ENCODE measurements around the gene MCM3AP.
"Not testable (repeated sequence)": the region's sequence is repeated elsewhere in the genome, so short reads cannot be mapped to it uniquely, and the experiment has no call there.

The MCM3AP gene

DNA sequence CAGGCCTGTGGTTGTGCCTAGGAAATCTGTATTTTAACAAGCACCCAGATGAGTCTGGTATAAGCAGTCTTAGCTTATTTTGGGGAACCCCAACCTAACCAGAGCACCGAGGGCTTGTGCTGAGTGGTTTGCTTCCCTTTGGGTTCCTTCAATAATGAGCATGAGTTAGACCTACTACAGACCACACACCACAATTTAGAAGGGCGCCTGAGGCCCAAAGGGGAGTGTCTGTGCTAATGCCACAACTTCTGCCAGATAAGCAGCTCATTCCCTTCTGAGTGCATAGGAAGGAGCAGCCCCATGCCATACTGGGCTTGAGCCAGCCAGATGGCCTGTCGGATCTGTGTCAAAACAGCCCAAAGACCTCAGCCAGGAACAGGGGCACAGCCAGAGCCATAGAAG is 41.5 kb downstream of the MCM3AP start:
- DNase-seq (ENCODE audit: low spot score) = no peak

DNA sequence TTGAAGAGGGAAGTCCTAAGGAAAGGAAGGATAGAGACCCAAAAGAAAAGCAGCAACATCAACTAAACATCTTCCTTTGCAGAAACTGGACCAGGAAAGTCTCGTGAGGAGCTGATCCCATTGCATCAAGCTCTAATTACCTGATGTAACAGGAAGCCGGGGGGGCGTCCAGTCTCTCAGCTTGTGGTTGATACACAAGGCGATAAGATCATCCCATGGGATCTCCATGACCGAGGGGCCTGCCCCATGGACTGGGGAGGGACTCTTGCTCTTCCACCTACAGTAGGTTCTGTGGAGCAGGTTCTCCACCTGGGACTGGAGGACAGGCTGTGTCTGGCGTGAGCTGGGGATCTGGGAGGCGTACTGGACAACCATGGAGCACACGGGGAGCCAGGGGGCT is 42.1 kb downstream of the MCM3AP start:
- DNase-seq (ENCODE audit: low spot score) = no peak

DNA sequence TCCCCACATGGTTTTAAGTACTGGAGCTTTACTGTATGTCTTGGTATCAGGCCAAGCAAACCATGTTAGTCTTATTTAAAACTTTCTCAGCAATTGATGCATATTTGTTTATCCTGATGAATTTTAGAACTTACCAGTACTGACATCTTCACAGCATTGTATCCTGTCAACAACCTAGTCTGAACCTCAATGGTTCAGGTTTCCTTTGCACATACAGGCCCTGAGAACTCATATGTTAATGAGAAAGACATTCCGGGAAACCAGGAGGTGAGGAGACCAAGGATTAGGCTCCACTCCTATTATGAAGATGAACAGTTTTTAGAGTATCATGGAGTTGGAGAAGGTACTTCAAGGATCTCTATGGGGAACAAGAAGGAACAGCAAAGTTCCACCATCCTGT is 43.8 kb downstream of the MCM3AP start:
- DNase-seq (ENCODE audit: low spot score) = not testable (repeated sequence)

DNA sequence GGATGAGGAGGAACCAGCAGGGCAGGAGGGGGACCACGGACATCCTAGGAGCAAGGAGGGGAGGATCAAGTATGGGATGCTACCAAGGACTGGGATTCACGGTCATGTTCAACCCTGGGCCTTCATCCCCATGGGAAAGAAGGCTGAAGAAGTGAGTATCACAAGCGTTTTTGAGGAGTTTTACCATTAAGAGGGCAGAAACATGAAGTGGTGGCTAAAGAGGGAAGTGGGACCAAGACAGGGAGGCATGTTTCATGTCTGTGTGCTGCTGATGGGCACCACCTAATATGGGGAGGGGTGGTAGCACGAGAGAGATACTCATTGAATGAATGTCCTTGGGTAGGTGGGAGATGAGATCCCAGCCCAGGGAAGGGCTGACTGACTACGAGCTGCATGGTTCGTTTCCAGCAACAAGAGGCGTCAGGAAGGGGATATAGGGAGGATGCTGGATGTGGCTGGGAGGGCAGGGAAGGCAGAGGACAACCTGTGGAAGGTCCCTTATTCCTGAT is 45.5 kb downstream of the MCM3AP start:
- DNase-seq (ENCODE audit: low spot score) = no peak

DNA sequence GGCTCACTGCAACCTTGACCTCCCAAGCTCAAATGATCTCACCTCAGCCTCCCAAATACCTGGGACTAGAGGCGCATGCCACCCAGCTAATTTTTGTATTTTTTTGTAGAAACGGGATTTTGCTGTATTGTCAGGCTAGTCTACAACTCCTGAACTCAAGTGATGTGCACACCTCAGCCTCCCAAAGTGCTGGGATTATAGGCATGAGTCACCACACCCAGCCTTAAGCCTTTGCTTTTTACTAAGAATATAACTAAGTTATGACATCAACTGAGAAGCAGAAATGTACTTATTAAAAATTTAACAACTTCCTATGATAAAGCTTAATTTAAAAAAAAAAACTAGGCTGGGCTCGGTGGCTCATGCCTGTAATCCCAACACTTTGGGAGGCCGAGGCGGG is 47.9 kb downstream of the MCM3AP start:
- no peak for DNase-seq (ENCODE audit: low spot score)

DNA sequence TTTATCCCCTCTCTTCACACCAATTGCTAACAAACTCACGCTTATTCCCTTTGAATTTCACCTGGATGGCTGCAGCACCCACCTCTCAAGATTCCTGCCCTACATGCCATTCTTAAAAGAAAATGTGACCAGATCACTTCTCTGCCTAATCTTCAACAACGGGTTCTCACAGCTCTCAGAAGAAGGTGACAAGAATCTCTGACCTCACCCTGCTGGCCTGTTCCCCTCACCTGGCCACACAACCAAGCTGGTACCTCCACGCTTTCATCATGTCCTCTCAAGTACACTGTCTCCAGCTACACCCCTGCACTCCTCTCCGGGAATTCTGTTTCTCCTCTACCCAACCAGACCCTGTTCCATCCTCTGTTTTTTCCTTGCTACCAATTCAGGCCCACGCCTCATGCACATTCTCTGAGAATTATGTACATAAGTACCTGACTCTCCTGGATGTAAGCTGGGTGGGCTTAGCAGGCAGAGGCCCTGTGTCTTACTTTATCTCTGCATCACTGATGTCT is 50.9 kb downstream of the MCM3AP start:
- no peak for DNase-seq (ENCODE audit: low spot score)

DNA sequence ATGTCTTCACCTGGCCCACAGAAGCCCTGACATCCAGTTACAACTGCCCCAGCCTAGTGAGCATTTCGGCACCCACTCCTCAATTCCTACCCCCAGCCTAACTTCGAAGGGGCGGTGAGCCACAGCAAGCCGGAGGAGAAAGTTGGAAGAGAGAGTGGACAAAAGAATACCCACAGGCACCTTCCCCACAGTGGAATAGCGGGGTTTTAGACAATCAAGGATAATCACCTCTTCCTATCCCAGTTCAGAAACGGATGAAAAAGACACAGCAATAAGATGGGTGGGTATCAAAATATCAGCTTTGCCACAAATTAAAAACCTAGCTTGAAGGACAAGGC is 55.5 kb downstream of the MCM3AP start:
- no peak for DNase-seq (ENCODE audit: low spot score)

DNA sequence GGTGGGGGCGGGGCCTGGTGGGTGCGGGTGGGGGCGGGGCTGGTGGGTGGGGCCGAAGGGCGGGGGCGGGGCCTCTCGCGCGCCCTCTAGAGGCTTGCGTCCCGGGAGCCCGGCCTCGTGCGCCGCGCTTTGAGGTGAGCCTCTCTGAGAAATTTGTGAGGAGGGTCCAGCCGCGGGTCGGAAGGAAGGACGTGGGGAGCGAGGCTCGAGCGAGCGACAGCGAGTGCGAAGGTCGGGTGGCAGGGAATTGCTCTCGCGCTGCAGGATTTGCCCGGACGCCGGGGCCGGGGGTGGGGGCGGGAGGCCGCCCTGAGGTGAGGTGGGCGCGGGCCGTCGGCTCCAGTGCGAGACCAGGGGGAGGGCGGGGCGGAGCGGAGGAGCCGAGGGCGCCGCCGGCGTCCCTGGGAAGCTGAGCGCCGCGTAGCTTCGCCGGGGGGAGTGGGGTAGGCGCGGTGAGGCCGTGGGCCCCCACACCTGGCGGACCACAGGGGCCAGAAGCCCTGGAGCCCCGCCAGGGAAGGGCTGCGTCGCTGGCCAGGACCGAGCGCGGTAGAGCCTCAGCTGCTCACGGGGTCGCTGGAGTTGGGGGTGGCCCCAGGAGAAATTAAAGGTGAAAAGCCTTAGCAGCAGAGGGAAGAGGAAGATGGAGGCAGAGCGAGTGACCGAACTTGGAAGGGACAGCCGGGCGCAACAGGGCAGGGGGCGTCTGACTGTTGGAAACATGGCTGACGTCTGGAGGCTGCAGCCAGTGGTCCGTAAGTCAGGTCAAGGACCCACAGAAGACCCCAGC is 56.1 kb downstream of the MCM3AP start:
- DNase-seq (ENCODE audit: low spot score) = no peak

DNA sequence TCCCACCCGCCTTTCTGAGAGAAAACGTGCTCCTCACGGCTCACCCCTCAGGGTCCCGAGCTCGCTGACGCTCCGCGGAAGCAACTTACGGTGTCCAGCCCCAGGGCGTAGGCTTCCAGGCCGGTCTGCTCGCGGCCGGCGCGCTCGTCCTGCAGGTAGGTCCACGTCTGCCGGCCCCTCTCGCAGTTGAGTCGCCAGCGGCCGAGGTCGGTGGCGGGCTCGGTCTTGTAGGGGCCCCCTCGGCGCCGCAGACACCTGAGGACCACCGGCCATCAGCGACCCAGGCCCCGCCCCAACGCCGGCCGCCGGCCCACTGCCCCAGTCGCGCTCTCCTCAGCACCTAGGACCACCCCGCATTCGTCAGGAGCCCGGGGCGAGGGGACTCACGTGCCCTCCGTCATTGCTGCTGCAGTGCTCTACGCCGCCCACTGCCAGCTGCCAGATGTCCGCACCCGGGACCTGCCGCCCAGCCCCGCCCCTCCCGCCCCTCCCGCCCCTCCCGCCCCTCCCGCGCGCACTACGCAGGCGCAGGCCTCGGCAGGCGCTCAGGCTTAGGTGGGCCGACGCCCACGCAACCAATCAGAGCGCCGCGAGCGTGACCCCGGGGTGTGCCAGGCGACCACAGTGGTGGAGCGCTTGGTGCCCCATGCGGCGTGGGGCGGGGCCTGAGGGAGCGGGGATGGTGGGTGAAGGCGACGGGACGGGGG is 56.9 kb downstream of the MCM3AP start, which contains the start of gene LSS:
TSS of gene LSS (minus strand) at position 430 of the 707 bp plus-strand sequence. CDS start at position 401, 29 bp downstream.
- DNase-seq (ENCODE audit: low spot score) = peak; percentile 98

DNA sequence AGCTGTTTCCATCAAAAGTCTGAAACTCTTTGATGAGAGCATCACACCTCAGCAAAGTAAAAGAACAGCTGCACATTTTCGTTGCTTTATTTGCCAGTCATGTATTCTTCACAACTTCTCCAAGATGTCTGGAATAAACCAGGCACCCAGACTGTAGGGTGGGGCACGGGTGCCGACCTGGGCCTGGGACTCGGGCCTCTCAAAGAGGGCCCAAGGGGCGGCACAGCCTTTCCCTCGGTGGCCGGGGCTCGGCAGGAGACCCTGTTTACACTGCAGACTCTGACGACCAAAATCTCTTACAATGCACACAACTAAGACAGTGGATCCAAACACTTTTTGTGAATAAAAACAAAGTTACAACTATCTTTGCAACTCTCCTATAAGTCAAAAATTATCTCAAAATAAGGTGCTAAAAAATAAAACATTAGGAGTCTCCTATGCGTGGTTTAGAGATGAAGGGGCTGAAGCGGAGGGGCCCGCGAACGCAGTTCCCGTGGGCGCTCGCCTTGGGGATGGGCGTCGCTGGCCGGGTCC is 57.5 kb downstream of the MCM3AP start:
- peak; percentile 36 for DNase-seq (ENCODE audit: low spot score)

DNA sequence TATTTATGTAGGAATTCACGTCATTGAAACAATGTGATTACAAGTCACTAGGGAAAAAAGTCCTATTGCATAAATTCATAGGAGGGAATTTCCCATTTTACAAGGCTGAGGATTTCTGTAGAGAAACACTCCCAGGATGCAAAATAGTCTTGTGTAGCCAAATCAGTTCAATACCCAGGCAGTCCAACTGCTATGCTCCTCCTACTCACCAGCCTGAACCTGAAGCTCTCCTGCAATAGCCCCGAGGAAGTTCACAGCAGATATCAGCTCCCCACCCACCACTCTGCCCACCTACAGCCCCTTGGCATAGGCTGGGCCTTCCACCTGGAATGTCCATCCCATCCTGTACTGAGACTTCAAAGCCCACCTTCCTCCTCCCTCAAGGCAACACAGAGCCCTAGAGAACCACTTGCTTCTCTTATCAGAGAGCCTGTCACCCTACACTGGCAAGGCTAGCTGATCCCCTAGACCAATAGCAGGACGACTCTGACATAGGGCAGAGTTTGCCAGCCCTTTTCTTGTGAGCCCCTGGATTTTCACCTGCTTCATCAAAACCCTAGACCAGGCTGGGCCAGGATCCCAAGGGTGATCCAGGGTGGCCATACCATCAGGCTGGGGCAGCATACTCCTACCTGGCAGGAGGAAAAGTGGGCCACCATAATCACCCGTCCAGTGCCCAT is 58.4 kb downstream of the MCM3AP start:
- DNase-seq (ENCODE audit: low spot score) = peak; percentile 31

DNA sequence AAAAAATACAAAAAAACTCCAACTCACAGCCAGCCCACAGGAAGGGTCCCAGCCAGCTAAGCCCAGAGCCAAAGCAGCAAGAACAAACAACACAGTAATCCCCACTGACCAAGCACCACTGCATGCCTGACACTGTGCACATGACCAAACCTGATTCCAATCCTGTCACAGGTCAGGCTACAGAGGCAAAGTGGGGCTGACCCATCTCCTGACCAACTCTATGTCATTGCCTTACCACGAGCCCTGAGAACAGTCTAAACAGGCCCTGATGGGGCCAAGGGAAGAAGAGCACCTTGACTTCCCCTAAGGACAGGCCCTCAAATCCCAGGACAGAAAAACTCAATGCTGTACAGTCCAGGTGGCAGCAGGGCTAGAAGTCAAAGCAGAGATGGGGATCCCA is 59.3 kb downstream of the MCM3AP start:
- DNase-seq (ENCODE audit: low spot score) = peak; percentile 35

DNA sequence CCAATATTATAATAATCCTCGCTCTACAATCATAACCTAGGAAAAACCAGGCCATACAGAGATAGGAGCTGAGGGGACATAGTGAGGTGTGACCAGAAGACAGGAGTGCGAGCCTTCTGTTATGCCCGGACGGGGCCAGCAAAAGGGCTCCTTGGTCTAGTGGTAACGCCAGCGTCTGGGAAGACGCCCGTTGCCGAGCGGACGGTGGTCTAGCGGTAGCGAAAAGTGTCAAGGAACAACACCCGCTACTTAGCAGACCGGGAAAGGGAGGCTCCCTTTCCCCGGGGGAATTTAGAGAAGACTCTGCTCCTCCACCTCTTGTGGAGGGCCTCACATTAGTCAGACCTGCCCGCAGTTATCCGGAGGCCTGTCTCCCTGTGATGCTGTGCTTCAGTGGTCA is 61.8 kb downstream of the MCM3AP start:
- not testable (repeated sequence) for DNase-seq (ENCODE audit: low spot score)

DNA sequence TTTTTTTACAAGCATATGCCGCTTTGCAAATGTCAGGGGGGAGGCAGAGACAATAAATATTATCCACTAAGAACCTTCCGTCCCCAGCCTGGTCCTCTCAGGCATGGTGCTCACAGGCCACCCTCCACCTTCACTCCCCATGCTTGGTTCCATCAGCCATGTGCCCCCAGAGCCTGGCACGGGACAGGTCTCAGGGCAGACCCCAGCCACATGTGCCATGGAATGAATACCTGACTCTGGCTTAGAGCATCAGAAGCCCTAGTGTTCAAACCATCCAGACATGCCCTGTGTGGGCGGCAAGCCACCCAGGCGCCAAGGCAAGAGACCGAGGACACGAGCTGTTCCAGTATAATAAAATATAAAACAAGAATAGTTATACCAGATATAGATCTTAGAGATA is 62.2 kb downstream of the MCM3AP start:
- DNase-seq (ENCODE audit: low spot score) = no peak

DNA sequence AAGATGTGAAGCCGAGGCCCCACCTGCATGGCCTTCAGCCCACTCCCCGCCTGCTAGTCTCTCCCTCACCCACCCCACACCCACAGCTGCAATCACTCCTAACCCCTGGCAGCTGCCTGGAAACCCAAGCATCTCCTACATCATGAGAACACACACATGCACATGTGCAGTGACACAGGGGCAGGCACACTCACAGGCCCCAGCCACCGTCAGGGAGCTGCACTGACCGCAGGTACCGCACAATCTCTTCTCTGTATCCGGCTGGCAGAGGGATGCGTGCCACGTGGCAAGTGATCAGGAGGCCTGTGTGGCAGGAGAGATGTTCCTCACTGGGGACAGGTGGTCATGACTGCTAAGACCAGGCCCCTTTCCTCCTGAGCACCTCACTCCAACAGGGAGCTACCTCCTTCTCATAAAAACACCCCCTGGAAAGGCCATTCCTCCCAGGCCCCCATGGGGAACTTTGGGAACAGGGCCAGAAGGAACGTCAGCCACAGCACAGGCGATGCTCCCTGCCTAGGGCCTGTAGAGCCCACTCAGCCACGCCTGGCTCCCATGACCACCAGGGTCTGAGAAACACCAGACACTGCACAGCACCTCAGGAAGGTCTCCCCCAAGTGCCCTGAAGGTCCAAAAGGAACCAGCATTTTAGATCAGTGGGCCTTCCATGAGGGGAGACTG is 62.8 kb downstream of the MCM3AP start:
- DNase-seq (ENCODE audit: low spot score) = no peak

DNA sequence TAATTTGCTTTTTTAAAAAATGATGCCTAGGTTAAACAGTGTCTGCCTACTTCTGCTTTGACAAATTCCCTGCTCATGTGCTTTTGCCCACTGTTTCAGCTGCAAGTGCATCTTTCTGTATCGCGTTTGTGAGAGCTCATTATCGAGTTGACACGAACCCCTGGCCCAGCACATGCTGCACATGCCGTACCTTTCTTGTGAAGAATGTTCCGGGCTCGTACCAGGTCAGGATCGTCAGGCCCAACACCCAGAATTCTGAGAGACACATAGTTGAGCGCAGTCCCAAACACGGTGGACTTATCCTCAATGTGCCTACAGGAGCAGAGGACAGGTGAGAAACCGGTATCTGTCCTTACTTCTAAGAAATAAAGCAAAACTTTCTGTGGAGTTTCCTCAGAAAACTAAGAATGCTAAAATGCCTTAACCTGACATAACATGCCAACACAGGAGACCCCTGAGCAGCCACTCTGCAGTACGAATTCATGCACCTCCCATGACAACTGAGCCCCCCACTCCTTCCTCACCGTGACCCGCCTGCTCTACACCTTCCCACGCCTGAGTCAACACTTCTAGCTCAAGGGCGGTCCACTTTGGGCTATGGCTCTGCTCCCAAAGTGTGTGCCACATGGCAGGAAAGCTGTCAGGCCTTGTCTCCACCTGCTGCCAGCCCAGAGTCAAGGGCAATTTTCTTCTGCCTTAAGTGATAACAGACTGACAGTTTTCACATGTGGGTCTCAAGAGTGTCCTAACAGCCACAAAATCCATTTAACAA is 63.6 kb downstream of the MCM3AP start:
- DNase-seq (ENCODE audit: low spot score) = no peak

DNA sequence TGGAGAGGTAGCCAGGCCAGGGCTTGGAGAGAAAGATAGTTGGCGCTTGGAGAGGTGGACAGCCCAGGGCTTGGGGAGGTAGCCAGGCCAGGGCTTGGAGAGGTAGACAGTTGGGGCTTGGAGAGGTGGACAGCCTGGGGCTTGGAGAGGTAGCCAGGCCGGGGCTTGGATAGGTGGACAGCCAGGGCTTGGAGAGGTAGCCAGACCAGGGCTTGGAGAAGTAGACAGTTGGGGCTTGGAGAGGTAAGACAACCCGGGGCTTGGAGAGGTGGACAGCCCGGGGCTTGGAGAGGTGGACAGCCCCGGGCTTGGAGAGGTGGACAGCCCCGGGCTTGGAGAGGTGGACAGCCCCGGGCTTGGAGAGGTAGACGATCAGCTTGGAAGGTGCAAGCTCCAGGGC is 64.6 kb downstream of the MCM3AP start:
- no peak for DNase-seq (ENCODE audit: low spot score)

DNA sequence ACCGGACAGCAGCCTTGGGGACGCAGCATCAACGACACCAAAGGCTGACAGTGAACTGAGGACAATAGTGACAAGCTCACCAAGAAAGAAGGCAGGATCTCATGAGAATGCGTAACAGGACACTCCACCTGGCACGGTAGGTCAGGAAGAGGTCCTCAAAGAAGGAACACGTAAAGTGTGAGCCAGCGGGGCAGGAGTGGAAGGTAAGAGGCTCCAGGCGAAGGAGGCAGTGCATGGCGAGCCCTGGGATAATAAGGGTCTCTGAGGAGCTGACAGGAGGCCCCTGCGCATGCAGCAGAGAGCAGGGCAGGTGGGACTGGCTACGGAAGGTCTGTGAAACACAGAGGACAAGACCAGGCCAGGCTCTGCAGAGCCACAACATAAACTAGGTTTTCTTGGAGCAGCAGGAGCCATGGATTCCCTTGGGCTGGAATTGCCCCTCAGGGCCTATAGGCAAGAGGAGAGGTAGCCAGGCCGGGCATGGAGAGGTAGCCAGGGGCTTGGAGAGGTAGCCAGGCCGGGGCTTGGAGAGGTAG is 65.1 kb downstream of the MCM3AP start:
- DNase-seq (ENCODE audit: low spot score) = no peak

DNA sequence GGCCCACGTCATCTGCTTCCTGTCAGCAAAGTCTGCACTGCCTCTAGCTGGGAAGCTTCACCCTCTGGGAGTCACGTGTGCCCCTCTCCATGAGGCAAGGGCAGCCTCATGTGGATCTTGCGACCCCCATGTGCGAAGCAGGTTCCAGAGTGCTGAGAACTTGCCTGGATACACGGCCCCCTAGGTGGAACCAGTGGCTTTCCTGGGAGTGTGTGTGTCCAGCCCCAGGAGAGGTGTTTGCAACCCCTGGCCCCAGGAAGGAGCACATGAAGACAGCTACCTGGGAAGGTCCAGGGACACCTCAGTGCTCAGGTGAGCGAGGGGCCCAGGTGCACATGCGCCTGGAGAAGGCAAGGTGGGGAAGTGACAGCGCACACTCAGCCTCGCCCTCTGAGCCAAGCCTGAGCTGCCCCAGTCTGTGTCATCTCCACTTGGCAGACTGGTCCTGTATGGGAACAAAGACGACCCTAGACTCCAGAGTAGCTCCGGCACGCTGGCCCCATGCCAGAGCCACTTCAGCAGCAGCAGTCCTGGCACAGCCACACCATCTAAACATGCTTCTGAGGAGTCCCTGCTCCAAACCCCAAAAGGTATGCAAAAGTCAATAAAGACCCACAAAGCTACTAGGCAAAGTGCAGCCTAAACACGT is 65.7 kb downstream of the MCM3AP start:
- DNase-seq (ENCODE audit: low spot score) = peak; percentile 29

DNA sequence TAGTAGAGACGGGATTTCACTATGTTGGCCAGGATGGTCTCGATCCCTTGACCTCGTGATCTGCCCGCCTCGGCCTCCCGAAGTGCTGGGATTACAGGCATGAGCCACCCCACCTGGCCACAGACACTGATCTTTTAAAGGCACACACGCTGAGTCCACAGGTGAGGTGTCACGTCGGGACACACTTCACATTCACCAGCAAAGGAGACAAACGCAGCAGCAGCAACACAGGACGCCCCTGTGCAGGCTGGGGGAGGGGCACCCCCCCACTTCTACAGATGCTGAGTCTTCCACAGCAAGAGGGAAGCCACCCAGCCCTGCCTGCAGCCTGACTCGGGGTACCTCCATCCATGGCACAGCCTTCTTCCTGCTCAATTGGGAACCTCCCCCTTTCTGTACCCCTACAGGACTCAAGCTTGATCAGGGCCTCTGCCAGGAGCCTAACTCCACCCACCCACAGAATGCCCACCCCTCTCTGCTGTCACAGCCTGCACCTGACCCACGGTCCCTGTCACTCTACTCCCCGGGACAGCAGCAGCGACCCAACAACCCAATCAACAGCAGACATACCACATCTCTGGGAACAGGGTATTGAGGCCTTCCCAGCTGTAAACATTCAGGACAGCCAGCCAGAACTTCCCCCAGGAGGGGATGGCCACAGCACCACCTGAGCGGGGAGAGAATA is 66.4 kb downstream of the MCM3AP start:
- no peak for DNase-seq (ENCODE audit: low spot score)

Measured in globus pallidus (tissue), 1 donor.